ENCODE data around the gene SLC4A2.
A peak's percentile ranks its signal among the peaks of the same experiment; 100 is the strongest.

Gene SLC4A2

DNA sequence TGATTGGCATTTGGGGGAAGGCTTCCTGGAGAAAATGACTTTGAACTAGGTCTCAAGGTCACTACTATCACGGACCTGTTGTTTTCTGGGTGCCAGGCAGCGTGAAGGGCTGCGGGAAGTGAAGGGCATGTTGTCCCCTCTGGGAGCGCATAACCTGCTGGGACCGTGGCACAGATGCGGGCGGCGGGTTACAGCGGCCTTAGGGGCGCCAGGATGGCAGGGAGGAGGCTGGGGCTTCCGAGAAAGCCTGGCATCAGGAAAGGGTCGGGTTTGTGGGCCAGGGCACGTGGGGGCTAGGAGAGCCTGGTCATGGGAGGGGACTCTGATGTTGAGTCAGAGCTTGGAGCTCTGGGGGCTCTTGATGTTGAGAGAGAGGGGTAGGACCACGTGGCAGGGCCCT, 6.1 kb downstream of the SLC4A2 start:
- no peak for DNase-seq

DNA sequence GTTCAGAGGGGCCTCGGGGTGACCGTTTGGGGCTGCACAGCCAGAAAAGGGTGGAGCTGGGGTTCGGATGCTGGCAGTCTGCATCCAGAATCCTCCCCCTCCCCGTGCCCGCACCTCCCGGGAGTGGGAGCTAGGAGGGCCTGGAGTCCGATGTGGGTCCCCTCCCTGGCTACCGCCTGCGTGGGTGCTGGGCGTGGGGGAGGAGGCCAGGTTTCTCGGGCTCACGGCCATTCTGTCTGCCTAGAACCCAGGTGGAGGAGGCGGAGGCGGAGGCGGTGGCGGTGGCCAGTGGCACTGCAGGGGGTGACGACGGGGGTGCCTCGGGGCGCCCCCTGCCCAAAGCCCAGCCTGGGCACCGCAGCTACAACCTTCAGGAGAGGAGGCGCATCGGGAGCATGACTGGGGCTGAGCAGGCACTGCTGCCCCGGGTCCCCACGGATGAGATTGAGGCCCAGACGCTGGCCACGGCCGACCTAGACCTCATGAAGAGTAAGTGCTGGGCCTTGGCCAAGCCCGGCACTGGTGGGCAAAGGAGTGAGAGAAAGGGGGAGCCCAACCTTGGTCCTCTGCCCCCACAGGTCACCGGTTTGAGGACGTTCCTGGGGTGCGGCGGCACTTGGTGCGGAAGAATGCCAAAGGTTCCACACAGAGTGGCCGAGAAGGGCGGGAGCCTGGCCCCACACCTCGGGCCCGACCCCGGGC, 7.0 kb downstream of the SLC4A2 start:
- DNase-seq, result no peak

DNA sequence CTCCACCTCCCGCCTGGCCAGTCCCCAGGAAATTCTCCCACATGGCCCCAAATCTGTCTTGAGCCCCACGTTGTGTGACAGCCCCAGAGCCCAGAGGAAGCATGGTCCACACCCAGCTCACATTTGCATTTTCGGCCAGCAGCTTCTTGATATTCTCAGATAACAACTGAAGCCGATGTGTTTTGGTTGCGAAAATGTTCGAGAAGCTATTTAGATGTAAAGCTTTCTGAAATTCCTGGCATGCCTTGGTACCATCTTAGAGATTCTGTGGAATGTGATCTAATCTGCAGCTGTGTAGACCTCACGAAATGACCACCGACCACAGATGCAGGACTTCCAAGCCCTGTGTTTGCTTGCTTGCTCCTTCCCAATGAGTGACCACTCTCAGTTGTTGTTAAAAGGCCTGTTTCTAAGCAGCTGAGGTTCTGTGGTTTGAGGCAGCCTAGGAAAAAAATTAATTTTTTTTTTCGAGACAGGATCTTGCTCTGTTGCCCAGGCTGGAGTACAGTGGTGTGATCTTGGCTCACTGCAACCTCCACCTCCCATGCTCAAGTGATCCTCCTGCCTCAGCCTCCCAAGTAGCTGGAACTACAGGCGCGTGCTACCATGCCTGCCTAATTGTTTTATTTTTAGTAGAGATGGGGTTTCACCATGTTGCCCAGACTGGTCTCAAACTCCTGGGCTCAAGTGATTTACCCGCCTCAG, 8.8 kb downstream of the SLC4A2 start:
- no peak for DNase-seq

DNA sequence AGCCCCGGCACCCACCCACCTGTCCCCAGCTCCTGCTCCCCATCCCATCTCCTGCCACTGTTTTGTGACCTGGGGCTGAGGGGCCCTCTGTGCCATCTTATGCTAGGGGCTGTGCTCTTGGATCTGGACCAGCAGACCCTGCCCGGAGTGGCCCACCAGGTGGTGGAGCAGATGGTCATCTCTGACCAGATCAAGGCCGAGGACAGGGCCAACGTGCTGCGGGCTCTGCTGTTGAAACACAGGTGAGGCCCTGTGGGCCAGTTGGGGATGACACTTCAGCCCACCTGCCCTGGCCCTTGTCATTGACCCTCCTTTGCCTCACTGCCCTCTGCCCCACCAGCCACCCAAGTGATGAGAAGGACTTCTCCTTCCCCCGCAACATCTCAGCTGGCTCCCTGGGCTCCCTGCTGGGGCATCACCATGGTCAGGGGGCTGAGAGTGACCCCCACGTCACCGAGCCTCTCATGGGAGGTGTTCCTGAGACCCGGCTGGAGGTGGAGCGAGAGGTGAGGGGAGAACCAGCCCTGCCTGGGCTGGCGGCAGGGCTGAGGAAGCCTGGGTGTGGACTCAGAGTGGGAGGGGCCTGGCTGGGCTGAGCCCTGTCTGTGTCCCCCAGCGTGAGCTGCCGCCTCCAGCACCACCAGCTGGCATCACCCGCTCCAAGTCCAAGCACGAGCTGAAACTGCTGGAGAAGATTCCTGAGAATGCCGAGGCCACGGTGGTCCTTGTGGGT, 10.6 kb downstream of the SLC4A2 start:
- DNase-seq, result no peak

GRCh38 chr7:151070574-151070960, 11.2 kb downstream of the SLC4A2 start:
- DNase-seq, result no peak

DNA sequence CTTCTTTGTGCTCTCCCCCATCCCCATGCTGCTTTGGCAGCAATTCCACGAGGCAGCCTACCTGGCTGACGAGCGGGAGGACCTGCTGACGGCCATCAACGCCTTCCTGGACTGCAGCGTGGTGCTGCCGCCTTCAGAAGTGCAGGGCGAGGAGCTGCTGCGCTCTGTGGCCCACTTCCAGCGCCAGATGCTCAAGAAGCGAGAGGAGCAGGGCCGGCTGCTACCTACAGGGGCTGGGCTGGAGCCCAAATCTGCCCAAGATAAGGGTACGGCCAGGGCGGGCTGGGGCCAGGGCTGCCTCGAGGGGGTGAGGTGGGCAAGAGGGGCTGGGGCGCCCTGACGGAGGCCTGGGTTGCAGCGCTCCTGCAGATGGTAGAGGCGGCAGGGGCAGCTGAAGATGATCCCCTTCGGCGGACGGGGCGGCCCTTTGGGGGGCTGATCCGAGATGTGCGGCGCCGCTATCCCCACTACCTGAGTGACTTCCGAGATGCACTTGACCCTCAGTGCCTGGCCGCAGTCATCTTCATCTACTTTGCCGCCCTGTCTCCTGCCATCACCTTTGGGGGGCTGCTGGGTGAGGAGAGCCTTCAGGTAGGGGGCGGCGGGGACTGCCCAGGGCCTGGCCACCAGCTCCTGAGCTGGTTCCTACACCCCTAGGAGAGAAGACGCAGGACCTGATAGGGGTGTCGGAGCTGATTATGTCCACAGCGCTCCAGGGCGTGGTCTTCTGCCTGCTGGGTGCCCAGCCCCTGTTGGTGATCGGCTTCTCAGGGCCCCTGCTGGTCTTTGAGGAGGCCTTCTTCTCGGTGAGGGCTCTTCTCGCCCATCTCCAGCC, 11.9 kb downstream of the SLC4A2 start:
- DNase-seq, result no peak

GRCh38 chr7:151073990-151074389, 14.6 kb downstream of the SLC4A2 start:
- DNase-seq, result no peak

- no peak for DNase-seq
Measured at GRCh38 chr7:151074817-151075661, 15.7 kb downstream of the SLC4A2 start.

- no peak for DNase-seq
Measured at GRCh38 chr7:151075662-151075971, 16.2 kb downstream of the SLC4A2 start.

- DNase-seq, result no peak
Measured at GRCh38 chr7:151075978-151076426, 16.6 kb downstream of the SLC4A2 start.

DNA sequence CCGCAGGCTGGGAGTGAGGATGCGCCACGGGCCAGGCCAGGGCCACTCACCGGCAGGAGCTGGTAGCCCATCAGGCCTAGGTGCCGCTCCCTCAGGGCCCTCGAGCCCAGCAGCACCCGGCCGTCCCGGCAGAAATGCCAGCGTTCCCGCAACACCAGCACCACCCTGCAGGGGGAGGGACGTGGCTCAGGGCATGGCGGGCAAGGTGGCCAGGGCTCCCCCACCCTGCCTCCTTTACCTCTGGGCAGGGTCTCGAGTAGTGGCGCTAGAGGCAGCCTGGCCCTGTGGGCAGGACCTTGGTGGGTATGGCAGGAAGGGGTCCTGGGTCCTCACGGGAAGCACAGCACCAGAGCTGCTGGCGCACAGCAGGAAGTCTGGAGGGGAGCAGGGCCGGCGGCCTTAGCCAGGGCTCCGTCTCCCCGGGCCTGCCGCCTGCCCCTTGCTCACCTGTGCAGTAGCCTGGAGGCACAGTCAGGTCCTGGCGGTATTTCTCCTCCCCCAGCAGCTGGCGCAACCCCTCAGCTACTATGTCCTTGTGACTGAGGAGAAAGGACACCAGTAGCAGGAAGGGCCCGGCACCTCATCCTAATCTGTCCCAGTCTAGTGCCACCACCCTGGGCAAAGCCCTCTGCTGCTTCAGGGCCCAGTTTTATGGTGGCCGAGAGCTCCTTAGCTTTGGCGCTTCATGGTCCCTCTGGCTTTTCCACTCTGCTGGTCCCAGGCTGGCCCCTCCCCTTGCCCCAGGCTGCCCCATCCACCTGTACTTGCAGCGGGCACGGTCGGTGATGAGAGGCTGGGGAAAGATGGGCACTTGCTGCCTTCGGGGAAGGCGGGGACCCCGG, 17.7 kb downstream of the SLC4A2 start:
- peak; percentile 44 for DNase-seq

DNA sequence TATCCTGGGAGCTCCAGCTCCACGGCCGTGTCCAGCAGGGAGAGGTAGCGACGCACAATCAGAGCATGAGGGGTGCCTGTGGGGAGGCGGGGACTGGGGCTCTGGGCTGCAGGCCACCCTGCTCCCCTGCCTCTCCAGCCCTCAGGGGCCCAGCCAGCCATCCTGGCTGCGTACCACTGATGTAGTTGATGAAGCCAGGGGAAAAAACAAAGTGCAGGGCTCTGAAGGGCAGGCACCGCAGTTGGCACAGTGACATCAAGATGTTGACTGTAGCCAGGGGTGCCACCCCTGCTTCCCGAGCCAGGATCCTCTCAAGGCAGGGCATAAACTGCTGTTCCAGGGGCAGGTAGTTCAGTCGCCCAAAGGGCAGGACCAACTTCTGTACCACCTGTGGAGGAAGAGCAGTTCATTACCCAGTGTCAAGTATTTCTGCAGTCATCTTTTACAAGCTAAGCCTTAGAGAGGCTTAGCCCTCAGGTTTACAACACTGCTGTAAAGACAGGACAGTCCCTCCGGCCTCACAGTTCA, 18.4 kb downstream of the SLC4A2 start:
- DNase-seq, result no peak

DNA sequence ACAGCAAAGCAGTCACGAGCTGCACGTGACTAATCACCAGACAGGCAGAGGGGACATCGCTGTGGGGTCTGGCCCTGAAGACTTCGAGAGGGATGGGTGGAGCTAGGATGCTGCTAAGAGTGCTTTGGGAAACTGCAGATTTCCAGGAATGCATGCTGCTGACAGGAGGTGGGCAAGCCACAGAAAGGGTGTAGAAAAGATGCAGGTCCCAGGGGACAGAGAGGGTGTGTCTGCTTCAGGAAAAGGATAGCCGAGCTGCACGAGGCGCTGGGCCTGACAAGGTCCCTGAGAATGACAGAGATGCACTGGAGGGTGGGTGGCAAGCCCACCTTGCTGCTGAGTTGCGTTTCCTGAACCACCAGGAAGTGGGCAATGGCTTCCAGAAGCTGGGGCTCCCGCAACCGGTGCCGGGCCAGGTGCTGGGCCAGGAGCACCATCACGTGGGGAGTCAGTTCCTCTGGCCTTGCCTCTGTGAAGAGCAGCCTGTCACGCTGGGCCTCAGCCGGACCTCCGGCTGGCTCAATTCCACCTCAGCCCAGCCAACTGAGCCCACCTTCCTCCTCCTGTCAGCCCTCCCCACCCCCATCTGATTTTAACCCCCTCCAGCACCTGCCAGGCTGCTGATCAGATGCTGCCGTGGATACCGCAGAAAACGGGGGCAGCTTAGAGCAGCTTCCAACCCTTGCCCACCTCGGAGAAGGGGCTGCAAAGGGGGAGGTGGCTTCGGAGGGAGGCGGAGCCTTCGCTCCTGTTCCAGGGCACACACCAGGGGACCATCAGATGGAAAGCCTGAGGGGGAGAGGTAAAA, 19.0 kb downstream of the SLC4A2 start:
- no peak for DNase-seq

- no peak for DNase-seq
Measured at GRCh38 chr7:151079199-151079910, 20.0 kb downstream of the SLC4A2 start.

- DNase-seq, result peak; percentile 41
Measured at GRCh38 chr7:151080067-151080521, 20.7 kb downstream of the SLC4A2 start.

- peak; percentile 88 for DNase-seq
Measured at GRCh38 chr7:151080522-151081169, 21.3 kb downstream of the SLC4A2 start, which contains the start of gene FASTK. Gene FASTK (minus strand): TSS chr7:151080809. CDS start chr7:151080766, 43 bp downstream.

DNA sequence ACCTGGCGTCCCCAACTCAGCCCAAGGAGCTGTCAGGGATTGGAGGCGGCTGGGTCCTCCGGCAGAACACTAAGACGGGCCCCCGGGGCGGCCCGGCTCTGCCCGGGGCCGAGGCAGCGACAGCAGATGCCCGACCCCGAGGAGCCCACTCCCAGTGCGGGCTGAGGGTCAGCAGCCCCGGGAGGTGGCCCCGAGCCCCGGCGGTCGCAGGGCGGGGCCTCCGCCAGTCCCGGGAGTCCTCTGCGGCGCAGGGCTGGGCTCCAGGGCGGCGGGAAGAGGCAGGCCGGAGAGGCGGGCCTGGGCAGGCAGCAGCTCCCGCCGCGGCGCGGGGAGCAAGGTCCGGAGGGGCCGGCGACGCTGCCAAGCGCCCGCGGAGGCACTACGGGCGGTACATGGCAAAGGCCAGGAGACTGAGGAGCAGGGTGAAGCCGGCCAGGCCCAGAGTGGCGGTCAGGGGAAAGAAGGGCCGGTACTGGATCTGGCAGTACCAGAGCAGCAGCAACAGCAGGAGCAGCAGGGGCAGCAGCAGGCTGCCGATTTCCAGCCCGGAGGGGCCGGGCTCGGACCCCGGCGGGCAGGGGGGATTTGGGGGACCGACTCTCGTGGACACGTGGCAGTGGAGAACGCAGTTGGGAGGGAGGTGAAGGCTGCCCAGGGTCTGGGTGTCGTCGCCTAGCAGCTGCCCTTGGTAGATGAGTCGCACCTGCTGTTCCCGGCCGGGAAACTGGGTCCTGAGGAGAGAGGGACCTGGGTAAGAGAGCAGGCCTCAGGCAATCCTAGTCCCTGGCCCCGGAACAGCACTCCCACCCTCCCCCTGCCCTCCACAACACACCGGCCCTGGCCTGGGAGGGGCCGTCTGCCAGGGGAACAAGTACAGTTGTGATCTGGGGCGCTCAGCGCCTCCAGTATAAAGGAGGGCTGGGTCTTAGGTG, 22.0 kb downstream of the SLC4A2 start:
- no peak for DNase-seq

Data from stimulated activated CD8-positive, alpha-beta memory T cell treated with anti-CD3 and anti-CD28 coated beads, Interleukin-4, amount 100 ng/mL, for 48 hours (primary cell).